SK-N-MC (cell line): Measurements from ENCODE around the gene EXOSC6.

Experiments
- DNase-seq: peaks from one replicate; pipeline ENCODE4 v3.0.0-alpha.2; 2011; ENCODE audit warnings: low read depth, low spot score
- H3K27ac ChIP-seq: fragments of 200-600 bp; sonication (generic); 2 replicates; pipeline ENCODE4 v1.5.1; 2016; ENCODE audit warnings: mixed run types
- H3K36me3 ChIP-seq: fragments of 200-600 bp; sonication (generic); 2 replicates; pipeline ENCODE4 v1.6.1; 2017; ENCODE audit warnings: antibody characterized with exemption, low read length, mixed read lengths; ENCODE audit not compliant: insufficient read depth
- H3K4me3 ChIP-seq: fragments of 200-600 bp; sonication (generic); 2 replicates; pipeline ENCODE4 v1.5.1; 2016
- H3K9ac ChIP-seq: fragments of 200-600 bp; sonication (generic); 2 replicates; pipeline ENCODE4 v1.8.0; 2017; ENCODE audit warnings: mixed run types, mixed read lengths; ENCODE audit not compliant: insufficient read length
- H3K9me3 ChIP-seq: fragments of 200-600 bp; sonication (generic); 2 replicates; pipeline ENCODE4 v1.6.1; 2017; ENCODE audit warnings: low read depth, mild to moderate bottlenecking, antibody characterized with exemption, low read length, moderate library complexity, mixed read lengths
- EZH2 ChIP-seq: fragments of 200-600 bp; sonication (generic); IDR thresholded peaks from one replicate; pipeline ENCODE4 v1.6.1; 2017; ENCODE audit warnings: antibody characterized with exemption
- FOXP2 ChIP-seq: optimal IDR thresholded peaks from 2 replicates; pipeline ENCODE3; 2011; ENCODE audit warnings: mild to moderate bottlenecking, moderate library complexity; ENCODE audit not compliant: insufficient read depth; ENCODE audit errors: extremely low read length, control extremely low read depth
- POLR2AphosphoS5 ChIP-seq: IDR thresholded peaks from 2 replicates; pipeline ENCODE4 v1.6.1; 2012; ENCODE audit warnings: mild to moderate bottlenecking, low read depth, low read length, borderline replicate concordance

EXOSC6 gene

DNA sequence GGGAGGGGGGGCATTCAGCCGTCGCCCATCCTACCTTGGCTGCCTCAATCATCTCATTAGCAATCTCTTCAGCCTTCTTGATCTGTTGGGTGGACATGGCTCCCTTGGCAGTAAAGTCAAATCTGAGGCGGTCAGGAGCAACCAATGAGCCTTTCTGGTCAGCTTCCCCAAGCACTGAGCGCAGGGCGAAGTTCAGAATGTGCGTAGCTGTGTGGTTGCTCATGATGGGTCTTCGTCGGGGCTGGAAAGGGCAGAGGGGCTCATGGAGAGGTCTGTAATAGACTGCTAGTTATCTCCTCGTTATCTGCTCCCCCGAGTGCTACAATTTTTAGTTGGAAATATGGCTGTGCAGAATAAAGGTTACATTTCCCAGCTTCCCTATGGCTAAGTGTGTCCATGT, 7.2 kb upstream of the EXOSC6 start:
- H3K4me3 ChIP-seq = no peak overlapping the region
- DNase-seq = no peak
- H3K9ac ChIP-seq = no peak overlapping the region
- peaks cover 71% of the 10 kb centered on the region; the same call in 1 of the 2 replicates for H3K36me3 ChIP-seq
- no peak overlapping the region for H3K27ac ChIP-seq
- H3K9me3 ChIP-seq = no peaks in the 10 kb centered on the region
- TF ChIP-seq FOXP2 = no peak
- TF ChIP-seq EZH2 = no peak
- no peak for TF ChIP-seq POLR2AphosphoS5

GRCh38 chr16:70258065-70258464, 6.3 kb upstream of the EXOSC6 start:
- no peak for TF ChIP-seq EZH2
- TF ChIP-seq FOXP2 = no peak
- TF ChIP-seq POLR2AphosphoS5 = no peak
- Histone ChIP-seq H3K4me3 (no peak overlapping the region), H3K36me3 (peaks cover 77% of the 10 kb centered on the region; the same call in 1 of the 2 replicates), H3K9me3 (no peaks in the 10 kb centered on the region), H3K9ac (no peak overlapping the region), H3K27ac (no peak overlapping the region)
- no peak for DNase-seq

- no peak overlapping the region for H3K27ac ChIP-seq
- no peak for DNase-seq
- TF ChIP-seq POLR2AphosphoS5 (no peak), FOXP2 (no peak), EZH2 (no peak)
- no peaks in the 10 kb centered on the region for H3K9me3 ChIP-seq
- no peak overlapping the region for H3K9ac ChIP-seq
- H3K36me3 ChIP-seq = peaks cover 78% of the 10 kb centered on the region; the same call in 1 of the 2 replicates
- H3K4me3 ChIP-seq = no peak overlapping the region
These were observed 5.7 kb upstream of the EXOSC6 start for GRCh38 chr16:70257391-70257790.

DNA sequence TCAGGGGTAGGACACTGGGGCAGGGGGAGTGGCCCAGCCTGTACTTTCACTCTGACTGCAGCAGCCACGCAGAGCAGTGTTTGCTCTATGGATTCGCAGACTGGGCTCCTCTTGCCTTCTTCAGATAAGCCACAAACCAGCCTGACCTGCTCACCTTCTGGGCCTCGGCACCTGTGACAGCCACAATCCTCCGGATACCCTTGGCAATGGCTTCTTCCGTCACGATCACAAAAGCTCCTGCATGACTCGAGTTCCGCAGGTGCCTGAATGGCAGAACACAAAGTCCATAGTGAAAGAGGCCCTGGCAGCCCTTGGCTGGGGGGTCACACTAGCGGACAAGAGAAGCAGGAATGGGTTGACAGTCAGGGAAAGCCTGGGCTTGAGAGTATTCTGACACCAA, 3.8 kb upstream of the EXOSC6 start:
- Histone ChIP-seq H3K4me3 (no peak overlapping the region), H3K9ac (no peak overlapping the region), H3K9me3 (no peaks in the 10 kb centered on the region), H3K36me3 (peaks cover 66% of the 10 kb centered on the region; the same call in 1 of the 2 replicates), H3K27ac (no peak overlapping the region)
- TF ChIP-seq FOXP2 = no peak
- TF ChIP-seq POLR2AphosphoS5 = no peak
- no peak for TF ChIP-seq EZH2
- DNase-seq = no peak

GRCh38 chr16:70254965-70255286, 3.2 kb upstream of the EXOSC6 start:
- Histone ChIP-seq H3K9me3 (no peaks in the 10 kb centered on the region), H3K27ac (no peak overlapping the region), H3K4me3 (no peak overlapping the region), H3K36me3 (peaks cover 59% of the 10 kb centered on the region; the same call in 1 of the 2 replicates), H3K9ac (no peak overlapping the region)
- TF ChIP-seq POLR2AphosphoS5 = no peak
- TF ChIP-seq FOXP2 = no peak
- TF ChIP-seq EZH2 = no peak
- no peak for DNase-seq

GRCh38 chr16:70254180-70254964, 2.6 kb upstream of the EXOSC6 start:
- no peak overlapping the region for H3K9ac ChIP-seq
- no peaks in the 10 kb centered on the region for H3K9me3 ChIP-seq
- H3K27ac ChIP-seq = no peak overlapping the region
- no peak for DNase-seq
- TF ChIP-seq EZH2 (no peak), POLR2AphosphoS5 (no peak), FOXP2 (no peak)
- peaks cover 58% of the 10 kb centered on the region; the same call in 1 of the 2 replicates for H3K36me3 ChIP-seq
- no peak overlapping the region for H3K4me3 ChIP-seq

DNA sequence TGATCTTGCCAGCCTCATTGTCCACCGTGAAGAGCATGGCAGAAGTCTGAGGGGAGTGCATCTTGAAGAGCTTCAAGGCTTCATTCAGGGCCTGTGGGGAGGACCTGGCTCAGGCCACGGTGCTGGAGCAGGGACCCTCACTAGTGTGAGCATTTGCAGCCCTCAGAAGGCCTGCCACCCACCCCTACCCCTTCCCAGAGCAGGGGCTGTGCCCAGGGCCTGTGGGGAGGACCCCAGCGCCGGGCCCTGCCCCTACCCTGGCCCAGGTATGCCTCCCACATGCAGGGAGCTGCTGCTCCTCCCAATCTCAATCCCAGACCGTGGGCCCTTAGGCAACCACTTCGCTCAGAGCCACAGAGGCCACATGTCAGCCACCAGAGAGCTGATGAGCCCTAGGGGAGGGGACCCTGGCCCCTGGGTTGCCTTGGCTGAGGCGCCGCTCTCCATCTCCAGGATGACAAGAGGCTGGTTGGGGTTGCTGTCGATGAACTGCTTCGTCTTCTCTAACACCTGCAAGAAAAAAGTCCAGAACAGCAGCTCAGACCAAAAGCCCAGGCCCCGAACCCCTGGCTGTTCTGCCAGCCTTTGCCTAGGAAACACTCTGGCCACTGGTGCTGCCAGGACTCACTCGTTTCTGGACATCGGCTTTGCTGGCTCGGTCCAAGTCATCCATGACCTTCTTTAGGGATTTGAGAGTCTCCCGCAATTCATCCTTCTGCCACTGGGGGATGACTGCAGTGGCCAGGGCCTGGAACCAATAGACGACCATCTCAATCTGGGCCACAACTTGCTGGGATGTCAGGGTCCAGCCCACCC, 1.8 kb upstream of the EXOSC6 start:
- TF ChIP-seq FOXP2 (no peak), EZH2 (no peak), POLR2AphosphoS5 (no peak)
- Histone ChIP-seq H3K9me3 (no peaks in the 10 kb centered on the region), H3K36me3 (peaks cover 51% of the 10 kb centered on the region; the same call in 1 of the 2 replicates), H3K27ac (no peak overlapping the region), H3K4me3 (no peak overlapping the region), H3K9ac (no peak overlapping the region)
- DNase-seq = no peak

DNA sequence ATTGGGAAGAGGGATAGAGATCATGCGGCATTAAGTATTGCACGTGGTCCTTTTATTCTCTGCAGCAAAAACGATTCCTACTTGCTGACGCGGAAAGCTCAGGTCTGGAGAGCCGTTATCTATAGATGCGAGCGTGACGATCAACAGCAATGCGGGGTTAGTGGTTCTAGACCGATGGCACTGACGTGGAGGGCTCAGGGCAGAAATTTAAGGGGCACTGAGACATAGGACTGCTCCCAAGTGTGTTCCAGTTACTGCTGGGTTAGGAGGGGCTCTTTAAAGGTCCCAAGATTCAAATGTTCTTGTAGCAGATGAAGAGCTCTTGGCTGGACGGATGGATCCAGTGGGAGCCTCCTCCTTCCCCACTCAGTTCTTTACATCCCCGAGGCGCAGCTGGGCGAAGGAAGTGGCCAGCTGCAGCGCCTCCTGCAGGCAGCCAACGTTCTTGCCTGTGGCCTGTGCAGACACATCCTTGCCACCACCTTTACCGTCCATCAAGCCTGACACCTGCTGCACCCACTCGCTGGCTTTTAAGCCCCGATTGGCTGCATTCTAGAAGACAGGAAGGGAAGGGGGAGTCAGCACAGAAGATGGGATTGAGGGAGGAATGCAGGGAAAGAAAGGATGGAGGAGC, 732 bp upstream of the EXOSC6 start:
- peak overlapping the region; percentile 70 for H3K27ac ChIP-seq
- TF ChIP-seq FOXP2 (no peak), EZH2 (no peak), POLR2AphosphoS5 (no peak)
- H3K9ac ChIP-seq = no peak overlapping the region
- no peaks in the 10 kb centered on the region for H3K9me3 ChIP-seq
- peaks cover 43% of the 10 kb centered on the region; the same call in 1 of the 2 replicates for H3K36me3 ChIP-seq
- DNase-seq = no peak
- H3K4me3 ChIP-seq = no peak overlapping the region; the same call in 1 of the 2 replicates
